Kidney (tissue), 14 donors: ENCODE measurements around the gene DZIP1. TPM values are rescaled to one million over a fixed set of nuclear protein-coding genes. Genes with fewer than 3 reads are reported as not detected.

Source experiments
- DNase-seq, 5 donors: peaks; one replicate each; pipeline ENCODE4 v3.0.0-alpha.2; 2013 to 2020
- FAIRE-seq: peaks from 2 replicates; lab custom pipeline; 2012; peaks lifted over from hg19 to GRCh38; lab: Jason Lieb, UNC
- H3K27ac ChIP-seq, 2 donors: one replicate each; pipeline ENCODE4 v1.7.0; 2013; ENCODE audit warnings: low read depth in 2 of 2, low read length in 2 of 2, inconsistent platforms in 1 of 2
- H3K27me3 ChIP-seq: one replicate; pipeline ENCODE4 v1.7.1; 2013; ENCODE audit warnings: low read length, inconsistent platforms; ENCODE audit not compliant: control insufficient read depth, insufficient read depth
- H3K36me3 ChIP-seq, 3 donors: one replicate each; pipeline versions ENCODE4 v1.7.0 to v1.7.1; 2013; ENCODE audit warnings: low read length in 3 of 3, control low read depth in 1 of 3, inconsistent platforms in 1 of 3; ENCODE audit not compliant: insufficient read depth in 3 of 3, control insufficient read depth in 2 of 3
- H3K4me1 ChIP-seq, 3 donors: one replicate each; pipeline versions ENCODE4 v1.7.0 to v1.7.1; 2013; ENCODE audit warnings: low read length in 3 of 3, inconsistent platforms in 1 of 3, low read depth in 1 of 3; ENCODE audit not compliant: control insufficient read depth in 2 of 3, insufficient read depth in 2 of 3
- H3K4me3 ChIP-seq, 3 donors: one replicate each; pipeline versions ENCODE4 v1.7.0 to v1.8.1; 2013; ENCODE audit warnings: low read length in 3 of 3, control low read depth in 1 of 3, inconsistent platforms in 1 of 3
- H3K9ac ChIP-seq, 3 donors: one replicate each; pipeline versions ENCODE4 v1.7.0 to v1.7.1; 2013; ENCODE audit warnings: low read length in 3 of 3, control low read depth in 1 of 3, inconsistent platforms in 1 of 3
- H3K9me3 ChIP-seq, 3 donors: one replicate each; pipeline versions ENCODE4 v1.7.0 to v1.7.1; 2013; ENCODE audit warnings: low read length in 3 of 3, control low read depth in 1 of 3, inconsistent platforms in 1 of 3; ENCODE audit not compliant: control insufficient read depth in 2 of 3, insufficient read depth in 1 of 3
- CTCF ChIP-seq: IDR thresholded peaks from 3 replicates; pipeline ENCODE4 v1.5.1; 2012; ENCODE audit warnings: mild to moderate bottlenecking, moderate library complexity, borderline replicate concordance; ENCODE audit not compliant: insufficient read depth; ENCODE audit errors: extremely low read depth
- intact Hi-C: fragments of 100-400 bp; cut with DNase I; formaldehyde crosslinking; loops from one replicate; pipeline ENCODE4 v1.11.1; 2022
- polyA plus RNA-seq: library from polyadenylated mRNA; stranded (reverse); fragments of 350-450 nt; fragmentation: Illumina TruSeq; extraction: RNeasy Lipid Tissue Mini Kit (QIAGEN cat#74804); gene quantifications from one replicate; pipeline ENCODE4 v1.2.3, GENCODE V29; 2014; ENCODE audit warnings: low read depth, low replicate concordance; ENCODE audit not compliant: insufficient read depth
- total RNA-seq: library from RNA; stranded (reverse); fragmentation: NEBNext Ultra II Directional; extraction: Animal tissue kit (Norgen Biotek cat#: 25700); gene quantifications from one replicate; pipeline ENCODE4 v1.2.1, GENCODE V29; 2021
- donor health status: control.
- donor health status: control.
- donor health status: control.
- donor health status: control.
- donor health status: control.
- donor health status: DM: yes; HTN: yes; CAD: no.
- donor health status: Normal renal cell carcinoma (clear cell type).

DZIP1 gene
- total and polyA plus RNA-seq, 2 donors from 2014 or later, result 26.7 to 41.4 TPM

- peaks cover 0 to 6% (median 0%) of the 10 kb centered on the region in 3 donors for H3K9me3 ChIP-seq
- DNase-seq (no peak), FAIRE-seq (no peak)
- no peak overlapping the region for H3K4me3 ChIP-seq
- H3K9ac ChIP-seq, result no peak overlapping the region
- H3K4me1 ChIP-seq, result no peaks in the 10 kb centered on the region
- TF ChIP-seq CTCF, result no peak
- intact Hi-C loops, result no loop called here
- peaks cover 7 to 45% (median 12%) of the 10 kb centered on the region in 3 donors for H3K36me3 ChIP-seq
- H3K27me3 ChIP-seq, result no peaks in the 10 kb centered on the region
- no peak overlapping the region for H3K27ac ChIP-seq
Measured at GRCh38 chr13:95629071-95629470, 15.4 kb downstream of the DZIP1 start.

- DNase-seq (no peak), FAIRE-seq (no peak)
- intact Hi-C loops, result no loop called here
- Histone ChIP-seq H3K9ac (no peak overlapping the region), H3K4me3 (no peak overlapping the region), H3K9me3 (peaks cover 0 to 6% (median 0%) of the 10 kb centered on the region in 3 donors), H3K27ac (no peak overlapping the region), H3K4me1 (no peaks in the 10 kb centered on the region), H3K36me3 (peaks cover 7 to 44% (median 12%) of the 10 kb centered on the region in 3 donors), H3K27me3 (no peaks in the 10 kb centered on the region)
- TF ChIP-seq CTCF, result no peak
Measured at GRCh38 chr13:95628488-95628887, 16.0 kb downstream of the DZIP1 start.

GRCh38 chr13:95627590-95627989 lies 16.9 kb downstream of the DZIP1 start:
- DNase-seq (no peak), FAIRE-seq (no peak)
- H3K27me3 ChIP-seq, result no peaks in the 10 kb centered on the region
- H3K27ac ChIP-seq, result no peak overlapping the region
- H3K36me3 ChIP-seq, result peaks cover 7 to 39% (median 12%) of the 10 kb centered on the region in 3 donors
- no peak overlapping the region for H3K9ac ChIP-seq
- peaks cover 0 to 6% (median 0%) of the 10 kb centered on the region in 3 donors for H3K9me3 ChIP-seq
- no peak for TF ChIP-seq CTCF
- no peaks in the 10 kb centered on the region for H3K4me1 ChIP-seq
- intact Hi-C loops, result no loop called here
- H3K4me3 ChIP-seq, result no peak overlapping the region

GRCh38 chr13:95626768-95627167 lies 17.7 kb downstream of the DZIP1 start:
- Histone ChIP-seq H3K27me3 (no peaks in the 10 kb centered on the region), H3K4me1 (peaks cover 0 to 5% (median 0%) of the 10 kb centered on the region in 3 donors), H3K36me3 (peaks cover 10 to 37% (median 12%) of the 10 kb centered on the region in 3 donors), H3K9me3 (peaks cover 0 to 6% (median 0%) of the 10 kb centered on the region in 3 donors), H3K9ac (no peak overlapping the region), H3K4me3 (no peak overlapping the region), H3K27ac (no peak overlapping the region)
- DNase-seq (no peak), FAIRE-seq (no peak)
- TF ChIP-seq CTCF, result no peak
- intact Hi-C loops, result no loop called here
